ENCODE results near the gene ACTRT2.

Gene ACTRT2

GRCh38 chr1:2990376-2991115, 30.7 kb upstream of the ACTRT2 start:
- H3K4me1 ChIP-seq (ENCODE audit: insufficient read depth, insufficient read length): no peaks in the 10 kb centered on the region
- no peaks in the 10 kb centered on the region for H3K27me3 ChIP-seq (ENCODE audit: insufficient read depth, insufficient read length)
- no peak for TF ChIP-seq YY1 (IDR thresholded peaks at IDR 0.05; ENCODE audit: insufficient read depth, insufficient read length)
- no peak for TF ChIP-seq ZNF274 (IDR thresholded peaks at IDR 0.05; ENCODE audit: low read depth, low read length)
- TF ChIP-seq SUZ12 (IDR thresholded peaks at IDR 0.05; ENCODE audit: extremely low read depth, insufficient read depth, insufficient read length): no peak
- no peak overlapping the region for H3K9ac ChIP-seq (ENCODE audit: insufficient read length, low read depth)
- no peak for DNase-seq (ENCODE audit: low read depth, low spot score)
- H3K9me3 ChIP-seq (ENCODE audit: insufficient read depth, low read length): peaks cover 15% of the 10 kb centered on the region
- H3K4me3 ChIP-seq (ENCODE audit: insufficient read length, low read depth): no peak overlapping the region
- H3K36me3 ChIP-seq (ENCODE audit: insufficient read depth, insufficient read length, low read length): no peaks in the 10 kb centered on the region

- Histone ChIP-seq H3K9me3 (ENCODE audit: insufficient read depth, low read length) (peaks cover 21% of the 10 kb centered on the region), H3K9ac (ENCODE audit: insufficient read length, low read depth) (no peak overlapping the region), H3K36me3 (ENCODE audit: insufficient read depth, insufficient read length, low read length) (no peaks in the 10 kb centered on the region), H3K4me3 (ENCODE audit: insufficient read length, low read depth) (no peak overlapping the region), H3K4me1 (ENCODE audit: insufficient read depth, insufficient read length) (no peaks in the 10 kb centered on the region), H3K27me3 (ENCODE audit: insufficient read depth, insufficient read length) (no peaks in the 10 kb centered on the region)
- no peak for DNase-seq (ENCODE audit: low read depth, low spot score)
- TF ChIP-seq YY1 (IDR thresholded peaks at IDR 0.05; ENCODE audit: insufficient read depth, insufficient read length): no peak
- no peak for TF ChIP-seq ZNF274 (IDR thresholded peaks at IDR 0.05; ENCODE audit: low read depth, low read length)
- no peak for TF ChIP-seq SUZ12 (IDR thresholded peaks at IDR 0.05; ENCODE audit: extremely low read depth, insufficient read depth, insufficient read length)
Measured at GRCh38 chr1:2991753-2992495, 29.3 kb upstream of the ACTRT2 start.

- DNase-seq (ENCODE audit: low read depth, low spot score): no peak
- no peaks in the 10 kb centered on the region for H3K36me3 ChIP-seq (ENCODE audit: insufficient read depth, insufficient read length, low read length)
- H3K4me3 ChIP-seq (ENCODE audit: insufficient read length, low read depth): no peak overlapping the region
Measured at GRCh38 chr1:2998503-2999100, 22.7 kb upstream of the ACTRT2 start.

GRCh38 chr1:2999138-2999537, 22.1 kb upstream of the ACTRT2 start:
- no peak for DNase-seq (ENCODE audit: low read depth, low spot score)
- no peaks in the 10 kb centered on the region for H3K4me1 ChIP-seq (ENCODE audit: insufficient read depth, insufficient read length)
- H3K27me3 ChIP-seq (ENCODE audit: insufficient read depth, insufficient read length): no peaks in the 10 kb centered on the region
- H3K4me3 ChIP-seq (ENCODE audit: insufficient read length, low read depth): no peak overlapping the region
- no peaks in the 10 kb centered on the region for H3K36me3 ChIP-seq (ENCODE audit: insufficient read depth, insufficient read length, low read length)
- peaks cover 17% of the 10 kb centered on the region for H3K9me3 ChIP-seq (ENCODE audit: insufficient read depth, low read length)
- TF ChIP-seq SUZ12 (IDR thresholded peaks at IDR 0.05; ENCODE audit: extremely low read depth, insufficient read depth, insufficient read length): no peak
- no peak overlapping the region for H3K9ac ChIP-seq (ENCODE audit: insufficient read length, low read depth)

More at GRCh38 chr1:2998503-2999100, 22.7 kb upstream of the ACTRT2 start:
- Histone ChIP-seq H3K9me3 (ENCODE audit: insufficient read depth, low read length) (peaks cover 21% of the 10 kb centered on the region), H3K4me1 (ENCODE audit: insufficient read depth, insufficient read length) (no peaks in the 10 kb centered on the region), H3K27me3 (ENCODE audit: insufficient read depth, insufficient read length) (no peaks in the 10 kb centered on the region), H3K9ac (ENCODE audit: insufficient read length, low read depth) (no peak overlapping the region)
- TF ChIP-seq YY1 (IDR thresholded peaks at IDR 0.05; ENCODE audit: insufficient read depth, insufficient read length): no peak
- TF ChIP-seq SUZ12 (IDR thresholded peaks at IDR 0.05; ENCODE audit: extremely low read depth, insufficient read depth, insufficient read length): no peak
- no peak for TF ChIP-seq ZNF274 (IDR thresholded peaks at IDR 0.05; ENCODE audit: low read depth, low read length)

- H3K9me3 ChIP-seq (ENCODE audit: insufficient read depth, low read length): peaks cover 12% of the 10 kb centered on the region
- no peaks in the 10 kb centered on the region for H3K4me1 ChIP-seq (ENCODE audit: insufficient read depth, insufficient read length)
- no peaks in the 10 kb centered on the region for H3K27me3 ChIP-seq (ENCODE audit: insufficient read depth, insufficient read length)
- H3K4me3 ChIP-seq (ENCODE audit: insufficient read length, low read depth): no peak overlapping the region
- H3K9ac ChIP-seq (ENCODE audit: insufficient read length, low read depth): no peak overlapping the region
- TF ChIP-seq SUZ12 (IDR thresholded peaks at IDR 0.05; ENCODE audit: extremely low read depth, insufficient read depth, insufficient read length) (no peak), YY1 (IDR thresholded peaks at IDR 0.05; ENCODE audit: insufficient read depth, insufficient read length) (no peak), ZNF274 (IDR thresholded peaks at IDR 0.05; ENCODE audit: low read depth, low read length) (no peak)
- no peak for DNase-seq (ENCODE audit: low read depth, low spot score)
- no peaks in the 10 kb centered on the region for H3K36me3 ChIP-seq (ENCODE audit: insufficient read depth, insufficient read length, low read length)
Measured at GRCh38 chr1:2999571-2999970, 21.7 kb upstream of the ACTRT2 start.

GRCh38 chr1:3000214-3000613, 21.1 kb upstream of the ACTRT2 start:
- Histone ChIP-seq H3K4me1 (ENCODE audit: insufficient read depth, insufficient read length) (no peaks in the 10 kb centered on the region), H3K9ac (ENCODE audit: insufficient read length, low read depth) (no peak overlapping the region), H3K36me3 (ENCODE audit: insufficient read depth, insufficient read length, low read length) (no peaks in the 10 kb centered on the region), H3K27me3 (ENCODE audit: insufficient read depth, insufficient read length) (no peaks in the 10 kb centered on the region), H3K4me3 (ENCODE audit: insufficient read length, low read depth) (no peak overlapping the region), H3K9me3 (ENCODE audit: insufficient read depth, low read length) (peaks cover 9% of the 10 kb centered on the region; the same call in 1 of the 2 replicates)
- no peak for DNase-seq (ENCODE audit: low read depth, low spot score)
- TF ChIP-seq YY1 (IDR thresholded peaks at IDR 0.05; ENCODE audit: insufficient read depth, insufficient read length) (no peak), SUZ12 (IDR thresholded peaks at IDR 0.05; ENCODE audit: extremely low read depth, insufficient read depth, insufficient read length) (no peak), ZNF274 (IDR thresholded peaks at IDR 0.05; ENCODE audit: low read depth, low read length) (no peak)

Measured in NT2/D1 (cell line).